Amniotic stem cell (primary cell): ENCODE results near the gene TTC7B.
"Not testable (repeated sequence)": the region's sequence is repeated elsewhere in the genome, so short reads cannot be mapped to it uniquely, and the experiment has no call there.

Experiments used
- DNase-seq: peaks from one replicate; lab custom pipeline; 2025; lab: John Stamatoyannopoulos, UW

TTC7B gene, protein sequence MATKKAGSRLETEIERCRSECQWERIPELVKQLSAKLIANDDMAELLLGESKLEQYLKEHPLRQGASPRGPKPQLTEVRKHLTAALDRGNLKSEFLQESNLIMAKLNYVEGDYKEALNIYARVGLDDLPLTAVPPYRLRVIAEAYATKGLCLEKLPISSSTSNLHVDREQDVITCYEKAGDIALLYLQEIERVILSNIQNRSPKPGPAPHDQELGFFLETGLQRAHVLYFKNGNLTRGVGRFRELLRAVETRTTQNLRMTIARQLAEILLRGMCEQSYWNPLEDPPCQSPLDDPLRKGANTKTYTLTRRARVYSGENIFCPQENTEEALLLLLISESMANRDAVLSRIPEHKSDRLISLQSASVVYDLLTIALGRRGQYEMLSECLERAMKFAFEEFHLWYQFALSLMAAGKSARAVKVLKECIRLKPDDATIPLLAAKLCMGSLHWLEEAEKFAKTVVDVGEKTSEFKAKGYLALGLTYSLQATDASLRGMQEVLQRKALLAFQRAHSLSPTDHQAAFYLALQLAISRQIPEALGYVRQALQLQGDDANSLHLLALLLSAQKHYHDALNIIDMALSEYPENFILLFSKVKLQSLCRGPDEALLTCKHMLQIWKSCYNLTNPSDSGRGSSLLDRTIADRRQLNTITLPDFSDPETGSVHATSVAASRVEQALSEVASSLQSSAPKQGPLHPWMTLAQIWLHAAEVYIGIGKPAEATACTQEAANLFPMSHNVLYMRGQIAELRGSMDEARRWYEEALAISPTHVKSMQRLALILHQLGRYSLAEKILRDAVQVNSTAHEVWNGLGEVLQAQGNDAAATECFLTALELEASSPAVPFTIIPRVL

DNA sequence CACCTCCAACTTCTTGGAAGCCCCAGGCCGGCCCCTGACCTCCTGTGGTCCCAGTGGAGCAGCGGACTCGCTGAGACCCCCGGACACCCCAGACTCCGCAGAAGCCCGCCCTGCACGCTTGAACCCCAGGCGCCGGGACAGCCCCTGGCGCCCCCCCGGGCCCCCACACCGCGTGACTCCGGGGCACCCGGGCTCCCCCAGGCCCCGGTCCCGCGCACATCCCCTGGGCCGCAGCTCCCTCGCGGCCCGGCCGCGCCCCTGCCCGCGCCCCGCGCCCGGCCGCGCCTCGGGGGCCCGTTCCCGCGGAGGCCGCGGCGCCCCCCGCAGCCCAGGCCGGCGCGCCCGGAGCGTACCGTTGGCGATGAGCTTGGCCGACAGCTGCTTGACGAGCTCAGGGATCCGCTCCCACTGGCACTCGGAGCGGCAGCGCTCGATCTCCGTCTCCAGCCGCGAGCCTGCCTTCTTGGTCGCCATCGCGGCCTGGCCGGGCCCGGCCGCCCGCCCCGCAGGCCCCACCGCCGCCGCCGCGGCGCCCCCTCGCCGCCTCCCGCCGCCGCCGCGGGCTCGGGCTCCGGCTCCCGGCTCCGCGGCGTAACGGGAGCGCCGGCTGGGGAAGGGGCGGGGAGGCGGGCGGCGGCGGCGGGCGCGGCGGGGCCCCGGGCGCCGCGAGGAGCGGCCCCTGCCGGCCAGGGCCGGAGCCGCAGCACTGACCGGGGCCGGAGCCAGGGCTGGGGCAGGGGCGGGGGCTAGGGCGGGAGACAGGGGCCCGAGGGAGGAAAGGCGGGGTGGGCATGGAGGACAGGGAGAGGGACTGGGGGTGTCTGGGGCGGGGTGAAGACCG lies at the start of gene TTC7B:
TTC7B (minus strand) TSS at position 609 of the 841 bp plus-strand sequence; CDS start at position 474, 135 bp downstream.
- no peak for DNase-seq

DNA sequence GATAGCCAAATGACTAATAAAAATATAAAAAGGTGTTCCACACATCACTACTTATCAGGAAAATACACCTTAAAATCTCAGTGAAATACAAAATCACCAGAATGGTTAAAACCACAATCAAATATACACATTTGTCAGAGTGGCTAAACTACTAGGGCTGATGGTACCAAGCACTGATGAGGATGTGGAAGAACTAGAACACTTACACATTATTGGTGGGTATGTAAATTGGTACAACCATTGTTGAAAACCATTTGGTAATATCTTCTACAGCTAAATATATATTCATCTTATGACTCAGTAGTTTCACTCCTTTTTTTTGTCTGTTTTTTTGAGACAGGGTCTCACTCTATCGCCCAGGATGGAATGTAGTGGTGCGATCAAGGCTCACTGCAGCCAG lies 48.5 kb upstream of the TTC7B start:
- no peak for DNase-seq

DNA sequence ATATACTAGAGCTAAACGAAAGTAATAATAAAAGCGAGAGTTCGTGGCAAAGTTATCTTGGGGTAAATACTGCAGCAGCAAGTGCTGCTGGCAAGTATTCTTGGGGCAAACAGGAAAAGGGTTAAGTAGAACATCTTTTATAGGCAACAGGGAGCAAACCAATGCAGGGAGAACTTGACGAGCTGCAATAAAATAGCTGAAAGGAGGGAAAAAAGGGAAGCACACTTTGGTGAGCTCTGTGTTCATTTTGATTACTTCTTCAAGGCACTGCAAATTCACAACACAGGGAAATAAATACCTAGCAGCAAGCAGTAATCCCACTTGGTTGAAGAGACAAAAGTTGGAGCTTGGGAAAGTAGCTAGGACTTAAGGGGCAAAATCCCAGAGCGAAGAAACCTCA lies 42.3 kb upstream of the TTC7B start:
- no peak for DNase-seq

DNA sequence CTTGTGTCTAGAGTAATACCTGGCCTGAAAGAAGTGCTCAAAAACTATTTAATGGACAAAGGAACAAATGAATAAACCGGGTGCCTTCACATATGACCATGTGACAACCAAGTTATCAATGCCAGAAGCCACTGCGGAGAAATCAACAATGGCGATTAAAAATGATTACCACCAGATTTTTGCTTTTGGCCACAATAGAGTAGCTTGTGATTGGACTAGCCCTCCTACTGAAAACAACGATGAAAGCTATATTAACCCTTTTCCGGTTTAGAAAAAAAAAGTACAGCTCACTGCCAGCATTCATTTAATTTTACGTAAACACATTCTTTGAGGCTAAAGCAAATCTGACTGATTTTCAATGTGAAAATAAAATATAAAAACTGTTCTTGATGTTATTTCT lies 41.6 kb upstream of the TTC7B start:
- no peak for DNase-seq

DNA sequence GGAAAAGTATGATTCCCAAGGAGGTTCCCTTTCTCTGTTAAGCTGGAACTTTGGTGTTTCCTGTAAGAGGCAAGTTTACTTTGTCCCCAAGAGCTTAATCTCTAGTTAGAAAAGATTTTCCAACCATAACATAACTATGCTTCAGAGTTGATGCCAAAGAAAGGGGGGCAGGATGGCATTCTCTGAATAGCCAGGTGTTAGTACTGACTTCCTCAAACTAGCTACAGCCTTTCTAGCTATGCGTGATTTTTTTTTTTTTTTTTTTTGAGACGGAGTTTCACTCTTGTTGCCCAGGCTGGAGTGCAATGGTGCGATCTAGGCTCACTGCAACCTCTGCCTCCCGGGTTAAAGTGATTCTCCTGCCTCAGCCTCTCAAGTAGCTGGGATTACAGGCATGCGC lies 39.9 kb upstream of the TTC7B start:
- DNase-seq: not testable (repeated sequence)

DNA sequence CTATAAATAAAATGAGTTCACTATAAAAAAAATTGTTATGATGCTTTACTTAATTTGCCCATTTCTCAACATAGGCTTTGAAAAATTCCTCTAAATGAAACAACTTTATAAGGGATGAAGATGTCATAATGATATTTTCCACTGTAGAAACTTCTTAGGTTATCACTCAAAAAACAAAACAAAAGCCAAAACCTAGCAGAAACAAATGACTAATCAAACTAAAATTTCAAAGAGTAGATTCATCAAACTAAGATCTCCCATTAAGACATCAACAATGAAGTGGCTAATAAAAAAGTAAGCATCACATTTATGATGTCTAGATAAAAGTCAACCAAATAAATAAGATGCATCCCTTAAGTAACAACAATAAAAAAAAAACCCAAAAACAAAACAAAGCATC lies 36.9 kb upstream of the TTC7B start:
- DNase-seq: no peak

DNA sequence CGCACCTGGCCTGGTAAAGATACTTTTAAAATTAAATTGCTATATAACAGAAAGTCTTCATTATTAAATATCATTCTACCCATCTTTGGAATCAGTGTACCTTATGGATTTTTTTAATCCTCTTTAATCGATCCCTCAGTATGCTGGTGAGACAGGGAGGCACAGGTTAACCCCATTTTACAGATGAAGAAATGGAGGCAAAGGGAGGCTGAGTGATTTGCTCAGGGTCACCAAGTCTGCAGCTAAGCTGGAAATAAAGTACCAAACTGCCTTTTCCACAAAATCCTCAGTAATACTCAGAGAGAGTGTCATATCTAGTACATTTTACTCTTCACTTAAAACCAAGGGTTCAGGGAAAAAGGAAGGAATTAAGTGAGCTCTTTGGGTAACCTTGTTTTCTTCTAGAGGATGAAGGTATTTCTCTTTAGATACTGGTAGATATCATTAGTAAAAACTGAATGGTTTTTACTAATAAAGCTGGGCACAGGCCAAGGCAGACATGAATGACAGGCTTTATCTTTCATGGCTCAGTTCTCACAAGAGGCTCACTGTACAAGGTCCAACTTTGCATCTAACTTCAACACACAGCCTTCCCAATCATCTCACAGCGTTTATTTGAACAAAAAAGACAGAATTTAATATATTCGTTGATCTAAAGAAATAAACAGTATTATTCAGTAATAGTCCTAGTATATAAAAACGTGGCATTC lies 35.3 kb upstream of the TTC7B start:
- no peak for DNase-seq

DNA sequence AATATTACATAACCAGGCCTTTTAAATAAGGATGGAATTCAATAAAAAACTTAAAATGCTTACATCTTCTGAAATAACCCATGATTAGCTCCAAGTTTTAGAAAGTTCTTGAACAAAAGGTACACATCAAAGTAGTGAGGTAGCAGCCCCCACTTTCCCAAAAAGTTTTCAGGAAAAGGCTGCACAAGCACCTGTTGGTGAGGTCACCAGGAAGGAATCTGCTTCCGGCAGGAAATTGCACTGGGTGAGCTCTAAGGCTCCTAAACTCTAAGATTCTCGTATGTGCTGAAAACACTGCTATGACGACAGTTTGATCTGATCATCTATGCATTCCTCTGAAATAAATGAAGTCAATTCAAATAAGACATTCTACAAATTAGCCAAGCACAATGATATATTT lies 34.3 kb upstream of the TTC7B start:
- DNase-seq: no peak

DNA sequence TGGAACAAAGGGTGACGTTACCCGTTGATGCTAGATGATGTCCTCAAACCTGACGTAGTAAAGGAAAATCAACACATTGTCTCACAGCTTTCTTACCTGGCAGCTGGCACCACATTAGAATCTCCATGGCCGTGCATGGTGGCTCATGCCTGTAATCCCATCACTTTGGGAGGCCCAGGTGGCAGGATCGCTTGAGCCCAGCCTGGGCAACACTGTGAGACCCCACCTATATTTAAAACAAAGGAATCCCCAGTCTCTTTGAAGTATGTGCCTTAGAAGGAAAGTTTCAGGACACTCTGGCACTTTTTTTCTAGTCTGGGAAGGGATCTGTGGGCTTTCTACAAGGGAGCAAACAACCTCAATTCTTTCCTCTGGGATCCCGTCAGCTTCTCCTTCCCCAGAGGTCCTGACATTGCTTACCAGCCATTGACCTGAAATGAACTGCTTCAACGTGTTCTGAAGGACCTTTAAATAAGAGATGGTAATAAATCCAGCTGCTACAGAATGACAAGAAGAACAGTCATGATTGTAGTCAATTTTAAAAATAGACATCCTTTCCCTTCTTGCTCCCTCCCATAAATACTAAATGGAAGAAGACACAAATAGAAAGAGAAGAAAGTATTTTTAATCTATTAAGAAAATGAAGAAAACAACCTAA lies 33.7 kb upstream of the TTC7B start:
- DNase-seq: no peak

DNA sequence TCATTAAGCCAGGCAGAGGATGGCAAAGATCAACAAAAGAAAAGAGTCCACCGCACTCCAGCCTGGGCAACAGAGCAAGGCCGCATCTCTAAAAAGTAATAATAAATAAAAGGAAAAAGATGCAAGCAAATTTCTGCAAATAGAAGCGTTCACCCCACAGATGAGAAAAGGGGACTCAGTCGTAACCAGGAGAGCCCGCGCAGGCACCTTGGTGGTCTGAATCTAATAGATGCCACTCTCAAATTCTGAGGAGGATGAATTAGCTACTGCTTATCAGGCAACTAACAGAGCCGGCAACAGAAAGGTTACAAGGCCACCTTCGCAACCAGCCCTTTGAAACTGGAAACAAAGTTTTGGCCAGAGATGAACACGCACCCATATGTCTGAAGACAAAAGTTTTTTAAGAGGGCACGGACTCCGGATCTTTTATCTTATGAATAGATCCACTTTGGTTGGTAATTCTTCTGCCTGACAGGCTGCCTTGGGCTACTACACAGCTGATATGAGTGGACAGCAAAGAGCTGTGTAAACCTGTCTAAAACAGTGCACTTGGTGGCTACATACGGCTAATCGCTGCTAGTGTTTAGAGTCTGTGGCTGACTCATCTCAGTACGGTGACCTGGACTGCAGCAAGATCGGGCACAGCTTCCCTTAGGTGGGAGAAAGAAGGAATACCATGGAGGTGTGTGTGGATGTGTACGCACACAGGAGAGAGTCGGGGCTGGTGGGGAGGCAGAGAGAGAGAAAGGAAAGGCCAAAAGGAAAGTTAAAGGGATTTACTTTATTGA lies 32.9 kb upstream of the TTC7B start:
- DNase-seq: no peak

DNA sequence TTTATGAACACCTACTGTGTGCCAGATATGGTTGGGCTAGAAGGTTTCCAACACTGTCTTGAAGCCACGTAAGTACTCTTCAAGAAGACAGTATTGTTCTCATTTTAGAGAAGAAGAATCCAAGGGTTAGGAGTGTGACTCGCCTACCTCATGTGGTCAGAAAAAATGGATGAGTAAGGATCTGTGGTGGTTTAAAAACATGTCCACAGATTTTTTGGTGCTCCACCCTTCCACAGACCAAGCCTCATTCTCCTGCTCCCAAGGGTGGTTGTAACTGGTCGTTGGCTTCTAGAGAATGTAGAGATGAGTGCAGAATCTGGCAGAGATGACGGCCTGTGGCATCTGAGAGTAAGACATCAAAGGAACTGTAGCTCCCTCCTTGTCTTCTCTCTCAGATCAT lies 30.3 kb upstream of the TTC7B start:
- DNase-seq: no peak

DNA sequence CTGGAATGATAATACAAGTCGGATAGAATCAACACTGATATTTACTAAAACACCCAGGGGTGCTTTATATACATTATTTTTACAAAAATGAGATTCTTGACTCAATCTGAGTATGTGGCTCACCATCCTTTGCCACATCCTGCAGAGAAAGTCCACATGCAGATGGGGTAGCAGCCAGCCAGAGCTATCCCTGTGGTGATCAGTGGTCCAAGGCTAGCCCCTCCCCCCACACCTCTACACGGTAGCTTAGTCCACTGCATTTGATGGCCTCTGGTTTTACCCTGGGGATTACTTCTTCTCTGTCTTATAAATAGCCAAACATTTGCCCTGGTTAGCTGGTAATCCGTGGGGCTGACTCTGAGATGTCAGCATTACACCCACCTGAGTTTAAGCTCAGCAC lies 28.1 kb upstream of the TTC7B start:
- DNase-seq: no peak

DNA sequence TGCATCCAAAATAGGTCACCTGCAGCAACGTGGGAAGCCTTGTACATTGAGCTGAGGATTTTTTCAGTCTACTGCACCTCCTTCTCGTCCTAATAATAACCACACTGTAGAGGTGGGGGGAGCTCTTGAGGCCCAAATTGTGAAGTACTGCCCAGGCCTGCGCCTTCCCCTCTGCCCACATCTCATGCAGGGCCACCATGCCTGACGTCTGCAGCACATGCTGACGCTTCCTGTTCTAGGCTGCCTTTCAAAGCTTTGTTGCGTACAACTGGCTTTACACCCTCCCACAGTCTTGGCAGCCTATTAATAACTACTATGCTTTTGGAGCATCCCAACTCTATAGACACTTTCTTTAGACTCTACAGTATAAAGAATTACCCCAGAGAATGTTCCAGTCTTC lies 26.5 kb upstream of the TTC7B start:
- no peak for DNase-seq

DNA sequence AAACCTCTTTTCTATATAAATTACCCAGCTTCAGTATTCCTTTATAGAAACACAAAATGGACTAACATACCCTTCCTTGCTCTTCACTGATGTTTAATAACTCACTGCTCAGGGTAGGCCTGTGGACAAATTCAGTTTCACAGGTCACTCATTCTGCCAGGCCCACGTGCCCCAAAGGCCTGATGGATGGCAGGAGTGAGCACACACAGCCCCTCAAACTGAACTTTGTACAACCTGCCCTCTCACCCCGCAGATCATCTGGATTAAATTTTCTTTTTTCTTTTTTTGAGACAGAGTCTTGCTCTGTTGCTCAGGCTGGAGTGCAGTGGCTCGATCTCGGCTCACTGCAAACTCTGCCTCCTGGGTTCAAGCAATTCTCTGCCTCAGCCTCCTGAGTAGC lies 24.4 kb upstream of the TTC7B start:
- DNase-seq: not testable (repeated sequence)

DNA sequence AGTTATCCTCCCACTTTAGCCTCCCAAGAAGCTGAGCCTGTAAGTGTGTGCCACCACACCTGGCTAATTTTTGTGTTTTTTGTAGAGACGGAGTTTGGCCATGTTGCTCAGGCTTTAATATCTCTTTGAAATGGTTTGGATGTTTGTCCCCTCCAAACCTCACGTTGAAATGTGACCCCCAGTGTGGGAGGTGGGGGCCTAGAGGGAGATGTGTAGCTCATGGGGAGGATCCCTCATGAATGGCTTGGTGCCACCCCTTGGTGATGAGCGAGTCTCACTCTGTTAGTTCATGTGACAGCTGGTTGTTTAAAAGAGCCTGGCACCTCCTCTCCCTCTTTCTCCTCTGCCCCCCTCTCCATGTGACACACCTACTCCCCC lies 23.6 kb upstream of the TTC7B start:
- DNase-seq: no peak

DNA sequence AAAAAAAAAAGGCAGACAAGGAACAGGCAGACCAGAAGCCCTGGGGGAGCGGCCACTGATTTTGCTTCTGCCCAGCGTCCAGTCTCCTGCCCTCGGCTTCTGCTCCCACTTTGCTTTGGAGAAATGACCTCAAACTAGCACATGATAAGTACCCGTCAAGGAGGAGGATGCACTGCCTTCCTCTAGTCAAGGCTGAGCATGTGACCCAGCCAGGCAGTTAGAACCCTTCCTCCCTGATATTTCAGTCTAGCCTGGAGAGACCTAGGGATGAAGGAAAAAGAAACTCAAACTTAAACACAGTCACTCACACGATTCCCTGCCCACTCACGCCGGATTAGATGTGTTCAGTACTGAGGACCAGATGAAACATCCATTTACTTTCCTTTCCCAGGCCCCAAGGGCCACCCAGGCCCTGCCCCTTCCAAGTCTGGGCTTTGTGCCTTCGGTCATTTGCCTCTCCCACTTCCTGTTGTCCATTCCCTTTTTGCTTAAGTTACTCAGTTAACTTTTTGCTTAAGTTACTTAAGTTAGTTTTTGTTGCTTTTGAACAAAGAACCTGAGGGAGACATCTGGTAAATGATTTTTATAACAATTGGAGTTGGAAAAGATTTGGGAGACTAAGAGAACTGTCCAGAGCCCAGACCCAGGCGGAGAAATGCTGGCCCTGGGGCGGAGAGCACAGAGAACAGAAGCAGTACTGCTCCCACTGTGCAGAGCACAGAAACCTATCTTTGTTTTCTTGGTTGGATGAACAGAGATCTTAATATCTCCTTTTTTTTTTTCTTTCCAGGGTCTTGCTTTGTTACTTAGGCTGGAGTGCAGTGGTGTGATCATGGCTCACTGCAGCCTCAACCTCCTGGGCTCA lies 23.0 kb upstream of the TTC7B start:
- no peak for DNase-seq

DNA sequence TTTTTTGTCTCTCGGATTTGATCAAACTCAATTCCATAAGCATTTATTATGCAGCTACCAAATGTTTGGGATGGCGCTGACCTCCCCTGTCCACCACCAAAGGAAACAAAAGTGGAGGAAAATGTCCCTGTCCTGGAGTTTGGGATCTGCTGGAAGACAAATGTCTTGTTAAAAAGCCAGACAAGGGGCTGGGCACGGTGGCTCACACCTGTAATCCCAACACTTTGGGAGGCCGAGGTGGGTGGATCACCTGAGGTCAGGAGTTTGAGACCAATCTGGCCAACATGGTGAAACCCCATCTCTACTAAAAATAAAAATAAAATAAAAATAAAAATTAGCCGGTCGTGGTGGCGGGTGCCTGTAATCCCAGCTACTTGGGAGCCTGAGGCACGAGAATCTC lies 22.3 kb upstream of the TTC7B start:
- DNase-seq: not testable (repeated sequence)

DNA sequence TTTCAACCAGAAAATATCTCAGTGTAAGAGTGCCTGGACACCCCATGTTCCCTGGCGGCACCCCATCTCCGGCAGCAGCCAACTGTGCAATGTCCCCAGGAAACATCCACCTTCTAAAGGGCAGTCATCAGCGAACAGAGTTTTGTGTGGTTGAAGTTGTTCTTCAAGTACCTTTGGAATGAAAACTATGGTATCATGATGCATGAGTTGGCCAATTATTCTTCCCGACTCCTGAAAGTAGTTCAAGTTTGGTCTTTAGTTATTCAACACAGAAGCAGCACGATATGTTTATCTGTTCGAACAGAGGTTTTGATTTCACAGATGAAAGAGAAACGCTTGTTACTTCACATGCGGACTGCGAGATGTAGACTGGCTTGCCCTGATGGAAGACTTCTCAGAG lies 21.1 kb upstream of the TTC7B start:
- DNase-seq: no peak

DNA sequence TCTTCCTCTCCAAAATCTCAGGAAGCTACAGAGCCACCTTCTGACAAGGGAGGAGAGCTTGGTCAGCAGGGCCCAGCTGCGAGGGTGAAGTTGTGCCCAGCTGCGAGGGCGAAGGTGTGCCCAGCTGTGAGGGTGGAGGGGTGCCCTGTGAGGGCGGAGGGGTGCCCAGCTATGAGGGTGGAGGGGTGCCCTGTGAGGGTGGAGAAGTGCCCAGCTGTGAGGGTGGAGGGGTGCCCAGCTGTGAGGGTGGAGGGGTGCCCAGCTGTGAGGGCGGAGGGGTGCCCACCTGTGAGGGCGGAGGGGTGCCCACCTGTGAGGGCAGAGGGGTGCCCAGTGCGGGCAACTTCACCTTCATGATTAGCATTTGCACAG lies 20.4 kb upstream of the TTC7B start:
- DNase-seq: no peak

DNA sequence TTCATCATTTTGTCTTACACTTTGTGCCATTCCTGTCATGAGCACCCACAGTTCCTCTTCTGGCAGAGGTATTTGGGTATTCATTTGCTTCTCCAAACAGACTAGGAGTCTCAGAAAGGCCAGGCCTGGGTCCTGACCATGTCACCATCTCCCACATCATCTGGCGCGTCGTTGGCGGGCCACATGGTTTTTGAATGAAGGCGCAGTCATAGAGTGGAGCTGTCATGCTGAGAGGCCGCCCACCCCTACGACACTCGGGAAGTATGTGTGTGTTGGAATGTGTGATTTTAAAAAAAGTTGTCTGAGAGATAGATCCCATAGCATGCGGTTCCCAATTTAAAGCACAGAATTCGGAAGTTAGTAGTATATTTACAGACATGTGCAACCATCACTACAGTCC lies 15.6 kb upstream of the TTC7B start:
- DNase-seq: no peak
